HEK293T (cell line): ENCODE results near the gene TANC1.

Experiments used
- FOXK2 ChIP-seq: fragments of 450-650 bp; IDR thresholded peaks from 2 replicates; pipeline ENCODE4 v1.6.1; 2016; ENCODE audit warnings: mild to moderate bottlenecking
- LEF1 ChIP-seq: fragments of 450-650 bp; IDR thresholded peaks from 2 replicates; pipeline ENCODE4 v1.6.1; 2017; ENCODE audit warnings: mild to moderate bottlenecking, borderline replicate concordance

GRCh38 chr2:159160954-159161353, 192.5 kb downstream of the TANC1 start:
- TF ChIP-seq LEF1 = no peak
- no peak for TF ChIP-seq FOXK2
